Measurements from ENCODE around the gene CCDC73.

- TF ChIP-seq ZNF274 (IDR thresholded peaks at IDR 0.05; ENCODE audit: low read depth, low read length) (no peak), YY1 (IDR thresholded peaks at IDR 0.05; ENCODE audit: insufficient read depth, insufficient read length) (no peak)
These were observed 179.0 kb downstream of the CCDC73 start for GRCh38 chr11:32615422-32615821.
